Measurements from ENCODE around the gene SNAPC2.
"Not testable (repeated sequence)": the region's sequence is repeated elsewhere in the genome, so short reads cannot be mapped to it uniquely, and the experiment has no call there.

SNAPC2 gene

GRCh38 chr19:7934766-7935165 lies 14.6 kb downstream of the SNAPC2 start:
- no peak for DNase-seq

GRCh38 chr19:7940841-7941240 lies 20.7 kb downstream of the SNAPC2 start:
- no peak for DNase-seq

GRCh38 chr19:7941895-7942596 lies 21.9 kb downstream of the SNAPC2 start:
- no peak for DNase-seq

GRCh38 chr19:7942981-7943443 lies 22.9 kb downstream of the SNAPC2 start:
- DNase-seq, result no peak

GRCh38 chr19:7943444-7944176 lies 23.5 kb downstream of the SNAPC2 start, which contains the start of gene TIMM44:
Gene TIMM44 (minus strand): TSS chr19:7943666. CDS start chr19:7943651, 15 bp downstream.
- peak; percentile 82 to 100 (median 97) for DNase-seq

- peak in 12 of 14 donors; percentile 64 to 85 (median 77) for DNase-seq
Measured at GRCh38 chr19:7944177-7944761, 24.1 kb downstream of the SNAPC2 start.

GRCh38 chr19:7947939-7948338 lies 27.8 kb downstream of the SNAPC2 start:
- no peak for DNase-seq

- DNase-seq, result peak in 1 of 14 donors; percentile 69
Measured at GRCh38 chr19:7953060-7953459, 32.9 kb downstream of the SNAPC2 start.

- DNase-seq, result no peak
Measured at GRCh38 chr19:7953576-7953975, 33.4 kb downstream of the SNAPC2 start.

GRCh38 chr19:7955696-7956095 lies 35.6 kb downstream of the SNAPC2 start:
- no peak for DNase-seq

- no peak for DNase-seq
Measured at GRCh38 chr19:7959211-7959610, 39.1 kb downstream of the SNAPC2 start.

GRCh38 chr19:7961082-7961481 lies 40.9 kb downstream of the SNAPC2 start:
- DNase-seq, result not testable (repeated sequence)

GRCh38 chr19:7961920-7962626 lies 41.9 kb downstream of the SNAPC2 start:
- no peak for DNase-seq

- no peak for DNase-seq
Measured at GRCh38 chr19:7962644-7963268, 42.6 kb downstream of the SNAPC2 start.

- DNase-seq, result no peak
Measured at GRCh38 chr19:7963566-7963965, 43.4 kb downstream of the SNAPC2 start.

- no peak for DNase-seq
Measured at GRCh38 chr19:7965259-7965841, 45.2 kb downstream of the SNAPC2 start.

GRCh38 chr19:7965921-7966665 lies 46.0 kb downstream of the SNAPC2 start:
- DNase-seq, result no peak

GRCh38 chr19:7968008-7968795 lies 48.1 kb downstream of the SNAPC2 start:
- no peak for DNase-seq

- DNase-seq, result no peak
Measured at GRCh38 chr19:7968796-7969554, 48.8 kb downstream of the SNAPC2 start.
